Activated naive CD4-positive, alpha-beta T cell treated with anti-CD3 and anti-CD28 coated beads, Interleukin-2, amount 50 U/mL, for 72 hours (primary cell): ENCODE data around the gene XXYLT1. TPM values are rescaled to one million over a fixed set of nuclear protein-coding genes. Genes with fewer than 3 reads are reported as not detected.
A peak's percentile ranks its signal among the peaks of the same experiment; 100 is the strongest.
"Not testable (repeated sequence)": the region's sequence is repeated elsewhere in the genome, so short reads cannot be mapped to it uniquely, and the experiment has no call there.

Experiments
- ATAC-seq, 2 donors: fragments of 150-1000 bp; cut with Tn5 transposase; 2 replicates each; pipeline ENCODE4 v1.10.0; 2021; ENCODE audit warnings: mild to moderate bottlenecking in 2 of 2, moderate library complexity in 2 of 2
- DNase-seq, 2 donors: peaks; one replicate each; pipeline ENCODE4 v3.0.0; 2021 to 2022; ENCODE audit warnings: low spot score in 2 of 2
- H3K27ac Mint-ChIP-seq, 2 donors: one replicate each; pipeline ENCODE4 v1.8.0; 2022; ENCODE audit warnings: mild to moderate bottlenecking in 2 of 2, mixed read lengths in 2 of 2
- H3K36me3 Mint-ChIP-seq, 2 donors: one replicate each; pipeline ENCODE4 v1.8.0; 2022; ENCODE audit warnings: mixed read lengths in 2 of 2
- H3K9me3 Mint-ChIP-seq, 2 donors: one replicate each; pipeline ENCODE4 v1.8.0; 2022; ENCODE audit warnings: mixed read lengths in 2 of 2
- total RNA-seq, 2 donors: library from RNA; stranded (reverse); gene quantifications; one replicate each; pipeline ENCODE4 v1.2.3, GENCODE V29; 2022

Gene XXYLT1
- total RNA-seq, 2 donors from 2014 or later, result 3.4 to 6.1 TPM

DNA sequence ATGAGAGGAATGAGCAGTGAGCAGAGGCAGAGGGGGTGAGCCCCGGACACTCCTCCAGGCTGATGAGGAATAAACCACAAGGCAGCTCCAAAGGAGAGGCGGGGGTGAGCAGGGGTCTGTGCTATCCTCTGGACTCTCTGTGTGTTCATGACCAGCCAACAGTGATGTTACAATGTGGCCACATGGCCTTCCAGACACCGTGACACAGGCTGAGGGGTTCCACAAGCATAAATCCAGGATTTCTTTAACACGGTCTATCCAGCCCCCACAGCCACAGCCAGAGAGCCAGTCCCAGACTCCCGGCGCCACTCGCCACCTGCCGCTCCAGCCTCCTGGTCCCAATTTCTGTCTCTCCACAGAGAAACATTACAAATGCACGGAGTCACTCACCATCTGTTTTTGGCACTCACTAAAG, 24.4 kb downstream of the XXYLT1 start:
- H3K27ac Mint-ChIP-seq, result peak overlapping the region in 1 of 2 donors; percentile 15
- ATAC-seq (no peak), DNase-seq (no peak)
- H3K9me3 Mint-ChIP-seq, result no peaks in the 10 kb centered on the region
- H3K36me3 Mint-ChIP-seq, result no peaks in the 10 kb centered on the region

DNA sequence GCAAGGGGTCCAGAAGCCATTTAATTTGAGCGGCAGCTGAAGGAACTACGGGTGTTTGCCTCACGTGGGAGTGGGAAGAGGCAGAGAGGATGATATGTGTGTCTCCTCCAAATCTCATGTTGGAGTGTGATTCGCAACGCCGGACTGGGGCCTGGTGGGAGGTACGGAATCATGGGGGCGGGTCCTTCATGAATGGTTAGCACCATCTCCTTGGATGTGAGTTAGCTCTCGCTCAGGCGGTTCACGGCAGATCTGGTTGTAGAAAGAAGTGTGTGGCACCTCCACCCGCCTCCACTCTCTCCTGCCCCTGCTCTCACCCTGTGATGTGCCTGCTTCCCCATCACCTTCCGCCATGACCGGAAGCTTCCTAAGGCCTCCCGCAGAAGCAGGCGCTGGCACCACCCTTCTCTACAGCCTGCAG, 25.4 kb downstream of the XXYLT1 start:
- Mint-ChIP-seq H3K27ac (peak overlapping the region in 1 of 2 donors; percentile 15), H3K36me3 (no peaks in the 10 kb centered on the region), H3K9me3 (no peaks in the 10 kb centered on the region)
- no peak for DNase-seq
- ATAC-seq, result no peak

DNA sequence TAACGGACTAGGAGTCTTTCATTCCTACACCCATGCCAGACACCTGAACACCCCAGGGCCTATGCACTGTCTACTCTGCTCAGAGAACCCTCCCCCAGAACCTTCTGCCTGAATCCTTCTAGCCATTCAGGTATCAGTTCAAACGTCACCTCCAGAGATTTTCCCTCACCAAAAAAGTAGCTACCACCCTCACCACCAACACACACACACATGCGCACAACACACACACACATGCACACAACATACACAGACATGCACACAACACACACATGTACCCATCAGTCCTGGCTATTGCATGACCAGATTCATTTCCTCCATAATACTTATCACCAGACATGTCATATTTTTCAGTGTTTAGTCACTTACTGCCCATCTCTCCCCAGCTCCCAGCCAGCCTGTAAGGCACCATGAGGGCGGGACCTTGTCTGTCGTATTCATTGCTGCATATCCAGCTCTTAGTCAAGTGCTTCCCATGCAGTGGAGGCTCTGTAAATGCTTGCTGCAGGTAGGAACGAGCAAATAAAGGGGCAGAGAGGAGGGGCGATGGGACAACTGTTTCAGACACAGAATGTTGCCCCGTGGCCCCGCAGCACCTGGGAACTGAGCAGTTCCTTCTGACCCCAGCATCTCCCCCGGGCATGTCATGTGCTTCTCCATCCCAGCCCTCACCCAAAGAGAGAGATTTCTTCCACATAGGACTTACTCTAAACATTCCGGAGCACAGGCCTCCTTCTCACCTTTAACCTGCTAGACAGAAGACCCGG, 29.2 kb downstream of the XXYLT1 start:
- no peak for DNase-seq
- H3K9me3 Mint-ChIP-seq, result no peaks in the 10 kb centered on the region

DNA sequence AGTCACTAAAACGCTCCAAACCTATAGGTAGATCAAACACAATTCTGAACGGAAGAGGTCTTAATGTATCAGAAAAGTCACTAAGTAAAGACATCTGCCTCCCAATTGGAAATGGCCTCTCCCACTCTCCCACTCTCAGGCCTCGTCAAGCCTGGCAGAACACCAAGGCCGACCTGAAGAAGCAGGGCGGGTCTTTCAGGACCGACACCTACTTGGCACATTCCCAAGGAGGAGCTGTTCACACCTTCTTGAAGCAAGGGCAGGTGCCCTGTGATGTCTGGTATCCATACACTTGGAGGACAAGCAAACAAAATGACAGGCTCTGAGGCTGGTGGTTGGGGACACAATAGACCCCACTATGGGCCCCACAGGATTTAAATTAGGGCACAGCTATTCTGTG, 30.0 kb downstream of the XXYLT1 start:
- H3K9me3 Mint-ChIP-seq, result no peaks in the 10 kb centered on the region
- DNase-seq (no peak), ATAC-seq (no peak)
- H3K27ac Mint-ChIP-seq, result no peak overlapping the region
- peaks cover 12 to 22% of the 10 kb centered on the region in 2 donors for H3K36me3 Mint-ChIP-seq

More for the DNA sequence above, 29.2 kb downstream of the XXYLT1 start:
- no peak for ATAC-seq
- Mint-ChIP-seq H3K27ac (no peak overlapping the region), H3K36me3 (peaks cover 12 to 19% of the 10 kb centered on the region in 2 donors)

DNA sequence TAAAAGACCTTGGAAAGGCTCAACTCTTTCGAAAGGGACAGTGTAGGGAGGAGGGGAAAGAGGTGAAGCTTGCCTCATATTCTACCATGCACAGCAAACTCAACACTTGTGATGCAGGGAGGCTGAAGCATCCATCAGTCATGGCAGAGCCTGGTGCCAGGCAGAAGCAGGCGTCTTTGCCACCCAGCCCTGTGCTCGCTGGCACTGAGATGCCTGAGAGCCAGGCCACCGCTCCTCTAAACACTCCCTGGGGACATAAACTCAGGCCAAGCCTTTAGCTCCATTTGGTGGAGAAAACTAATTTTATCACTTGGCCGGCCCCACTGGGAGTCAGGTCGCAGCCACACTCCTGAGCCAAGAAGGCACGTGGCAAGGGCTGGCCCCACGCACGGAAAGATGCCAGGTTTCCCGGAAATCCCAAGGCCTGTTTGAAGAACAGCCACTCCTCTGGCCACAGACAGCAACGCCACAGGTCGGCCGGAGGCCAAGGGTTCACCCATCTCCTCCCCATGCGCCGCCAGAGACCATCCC, 30.7 kb downstream of the XXYLT1 start:
- no peak overlapping the region for H3K27ac Mint-ChIP-seq
- peaks cover 12 to 22% of the 10 kb centered on the region in 2 donors for H3K36me3 Mint-ChIP-seq
- no peak for ATAC-seq
- DNase-seq, result no peak
- no peaks in the 10 kb centered on the region for H3K9me3 Mint-ChIP-seq

DNA sequence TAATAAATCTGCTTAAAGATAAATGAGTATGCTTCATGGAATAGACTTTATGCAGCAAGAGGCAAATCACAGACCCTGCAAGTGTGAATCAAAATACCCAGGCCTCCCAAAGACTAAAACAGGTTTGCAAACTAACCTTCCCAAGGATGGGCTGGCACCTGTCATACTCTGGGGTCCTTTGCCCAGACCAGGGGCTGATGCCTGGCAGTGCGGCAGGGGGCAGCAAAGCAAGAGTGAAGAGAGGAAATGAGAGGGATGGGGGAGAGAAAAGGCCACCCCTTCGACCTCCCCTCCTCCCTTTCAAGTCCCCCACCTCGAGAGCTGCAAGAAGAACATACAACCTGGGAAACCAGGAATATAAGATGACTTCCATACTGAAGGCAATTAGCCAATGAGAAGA, 31.8 kb downstream of the XXYLT1 start:
- Mint-ChIP-seq H3K36me3 (peaks cover 12 to 28% of the 10 kb centered on the region in 2 donors), H3K9me3 (peaks cover 0 to 7% of the 10 kb centered on the region in 2 donors), H3K27ac (no peak overlapping the region)
- DNase-seq, result no peak
- no peak for ATAC-seq

DNA sequence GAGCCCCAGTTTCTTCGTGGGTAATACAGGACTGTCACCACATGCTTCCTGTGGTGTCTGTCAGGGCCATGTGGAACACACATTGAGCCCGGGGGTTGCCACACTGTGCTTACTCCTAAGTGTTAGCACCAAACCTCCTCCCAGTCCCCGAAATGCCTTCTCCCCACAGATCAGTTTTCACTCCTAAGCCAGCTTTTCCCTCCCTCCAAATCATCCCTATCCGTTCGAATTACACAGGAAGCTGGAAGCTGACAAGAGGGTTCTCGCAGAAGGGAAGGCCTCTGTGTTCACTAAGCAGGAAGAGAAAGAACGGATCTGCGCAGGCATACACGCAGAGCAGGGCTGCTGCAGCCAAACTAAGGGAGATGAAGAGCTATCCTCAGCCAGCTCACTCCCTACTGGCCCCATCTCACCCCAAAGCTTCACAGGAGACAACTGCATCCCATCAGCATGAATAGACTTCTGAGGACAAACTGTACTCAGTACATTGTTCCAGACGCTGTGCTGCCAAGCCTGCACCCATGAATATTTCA, 32.3 kb downstream of the XXYLT1 start:
- ATAC-seq (no peak), DNase-seq (no peak)
- Mint-ChIP-seq H3K9me3 (peaks cover 0 to 7% of the 10 kb centered on the region in 2 donors), H3K36me3 (peaks cover 12 to 28% of the 10 kb centered on the region in 2 donors), H3K27ac (no peak overlapping the region)

DNA sequence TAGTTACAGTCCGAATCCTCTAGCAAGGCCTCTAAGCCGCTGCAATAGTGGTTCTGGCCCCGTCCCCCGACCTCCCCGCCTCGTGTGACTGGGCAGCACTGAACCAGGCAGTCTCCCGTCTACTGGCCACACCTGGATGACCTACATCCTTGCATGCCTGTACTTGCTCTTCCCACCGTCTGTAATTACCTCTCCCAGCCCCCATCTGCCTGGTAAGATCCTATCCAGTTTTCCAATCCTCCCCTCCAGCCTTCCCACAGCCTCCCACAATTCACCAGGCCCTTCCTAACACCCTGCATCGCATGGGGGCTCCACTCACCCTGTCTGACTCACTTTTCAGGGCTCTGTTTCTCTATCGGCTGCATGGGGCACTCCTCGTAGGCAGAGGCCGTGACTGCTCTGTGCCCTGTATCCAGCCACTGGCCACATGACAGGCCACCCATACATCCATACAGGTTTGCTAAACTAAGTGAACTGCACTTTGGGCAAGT, 32.8 kb downstream of the XXYLT1 start:
- H3K9me3 Mint-ChIP-seq, result peaks cover 0 to 7% of the 10 kb centered on the region in 2 donors
- peaks cover 12 to 28% of the 10 kb centered on the region in 2 donors for H3K36me3 Mint-ChIP-seq

DNA sequence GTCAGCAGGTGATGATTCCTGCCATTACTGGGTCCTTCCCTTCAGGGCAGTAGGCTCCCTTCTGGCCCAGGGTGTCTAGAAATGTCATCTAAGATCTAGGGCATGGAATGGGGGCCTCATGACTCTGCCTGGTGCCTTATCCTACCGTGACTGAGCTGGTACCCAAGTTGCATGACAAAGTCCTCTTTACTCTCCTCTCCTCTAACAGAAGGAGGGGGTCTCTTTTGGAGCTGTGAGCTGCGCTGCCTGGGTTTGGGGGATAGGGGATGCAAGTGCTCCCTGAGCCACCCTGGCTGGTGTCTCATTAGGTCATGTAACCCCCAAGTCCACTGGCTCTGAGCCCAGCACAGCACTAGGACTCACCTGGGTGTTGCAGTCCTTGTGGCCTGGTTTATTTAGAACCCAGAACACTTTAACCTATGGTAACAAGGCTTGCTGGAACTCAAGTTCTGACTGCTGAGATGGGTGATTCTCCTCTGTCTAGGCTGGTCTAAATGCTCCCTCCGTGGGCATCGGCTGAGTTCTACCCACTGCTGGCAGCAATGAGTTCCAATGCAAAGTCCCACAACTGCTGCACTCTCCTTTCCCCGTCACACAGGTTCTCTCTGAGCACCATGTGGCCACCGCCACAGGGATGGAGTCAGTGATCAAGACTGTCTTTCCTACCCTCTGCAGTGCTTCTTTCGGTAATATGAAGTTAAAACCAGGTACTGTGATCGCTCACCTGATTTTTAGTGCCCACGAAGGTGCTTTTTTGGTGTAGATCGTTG, 34.0 kb downstream of the XXYLT1 start:
- Mint-ChIP-seq H3K9me3 (peaks cover 1 to 12% of the 10 kb centered on the region in 2 donors), H3K27ac (peak overlapping the region in 1 of 2 donors; percentile 55), H3K36me3 (peaks cover 12 to 28% of the 10 kb centered on the region in 2 donors)
- ATAC-seq, result no peak
- no peak for DNase-seq

More for the DNA sequence above, 32.8 kb downstream of the XXYLT1 start:
- H3K27ac Mint-ChIP-seq, result no peak overlapping the region
- ATAC-seq, result no peak
- no peak for DNase-seq

DNA sequence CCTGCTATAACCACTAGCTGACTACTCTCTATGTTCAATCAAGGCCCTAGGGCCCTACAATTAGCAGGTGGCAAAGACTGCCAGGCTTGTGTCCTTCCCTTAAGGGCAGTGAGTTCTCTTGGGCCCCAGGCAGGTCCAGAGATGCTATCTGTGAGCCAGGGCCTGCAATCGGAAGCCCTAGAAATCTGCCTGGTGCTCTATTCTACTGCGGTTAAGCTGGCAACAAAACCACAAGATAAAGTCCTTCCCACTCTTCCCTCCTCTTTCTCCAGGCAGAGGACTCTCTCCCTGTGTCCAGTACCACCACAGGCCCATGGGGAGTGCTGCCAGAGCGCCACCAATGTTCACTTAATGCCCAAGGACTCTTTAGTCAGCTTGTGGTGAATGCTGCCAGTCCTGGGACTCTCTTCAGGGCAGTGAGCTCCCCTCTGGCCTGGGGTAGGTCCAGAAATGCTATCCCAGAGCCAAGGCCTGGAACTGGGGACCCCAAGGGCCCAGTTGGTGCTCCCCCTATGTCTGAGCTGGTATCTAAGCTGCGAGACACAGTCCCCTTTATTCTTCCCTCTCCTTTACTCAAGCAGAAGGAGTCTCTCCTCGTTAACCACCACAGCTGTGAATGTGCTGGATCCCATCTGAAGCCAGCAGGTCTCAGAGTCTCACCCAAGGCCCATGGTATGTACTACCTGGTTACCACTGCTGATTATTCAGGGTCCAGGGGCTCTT, 34.7 kb downstream of the XXYLT1 start:
- peaks cover 12 to 28% of the 10 kb centered on the region in 2 donors for H3K36me3 Mint-ChIP-seq
- peak overlapping the region in 1 of 2 donors; percentile 55 for H3K27ac Mint-ChIP-seq
- peaks cover 4 to 12% of the 10 kb centered on the region in 2 donors for H3K9me3 Mint-ChIP-seq
- no peak for ATAC-seq
- DNase-seq, result peak in 1 of 2 donors; percentile 39

DNA sequence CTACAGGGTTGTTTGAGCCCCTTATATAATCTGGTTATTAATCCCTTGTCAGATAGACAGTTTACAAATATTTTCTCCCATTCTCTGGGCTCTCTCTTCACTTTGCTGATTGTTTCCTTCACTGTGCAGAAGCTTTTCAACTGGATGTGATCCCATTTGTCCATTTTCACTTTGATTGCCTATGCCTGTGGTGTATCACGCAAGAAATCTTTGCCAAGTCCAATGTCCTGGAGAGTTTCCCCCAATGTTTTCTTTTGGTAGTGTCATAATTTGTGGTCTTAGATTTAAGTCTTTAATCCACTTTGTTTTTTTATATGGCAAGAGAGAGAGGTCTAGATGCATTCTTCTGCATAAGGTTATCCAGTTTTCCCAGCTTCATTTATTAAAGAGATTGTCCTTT, 40.7 kb downstream of the XXYLT1 start:
- Mint-ChIP-seq H3K27ac (no peak overlapping the region), H3K36me3 (peaks cover 12 to 16% of the 10 kb centered on the region in 2 donors), H3K9me3 (peaks cover 7 to 12% of the 10 kb centered on the region in 2 donors)
- DNase-seq, result no peak
- no peak for ATAC-seq

DNA sequence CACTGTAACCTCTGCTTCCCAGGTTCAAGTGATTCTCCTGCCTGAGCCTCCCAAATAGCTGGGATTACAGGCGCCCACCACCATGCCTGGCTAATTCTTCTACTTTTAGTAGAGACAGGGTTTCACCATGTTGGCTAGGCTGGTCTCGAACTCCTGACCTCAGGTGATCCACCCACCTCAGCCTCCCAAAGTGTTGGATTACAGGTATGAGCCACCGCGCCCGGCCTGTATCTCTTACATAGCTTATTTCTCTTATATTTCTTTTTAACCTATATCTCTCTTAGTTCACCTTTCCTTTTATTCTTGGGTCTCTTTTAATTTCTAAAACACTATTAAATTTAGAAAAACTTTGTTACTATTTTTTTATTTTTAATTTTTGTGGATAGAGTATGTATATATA, 42.1 kb downstream of the XXYLT1 start:
- peaks cover 10 to 12% of the 10 kb centered on the region in 2 donors for H3K36me3 Mint-ChIP-seq
- not testable (repeated sequence) for ATAC-seq, DNase-seq, H3K9me3 Mint-ChIP-seq, H3K27ac Mint-ChIP-seq

DNA sequence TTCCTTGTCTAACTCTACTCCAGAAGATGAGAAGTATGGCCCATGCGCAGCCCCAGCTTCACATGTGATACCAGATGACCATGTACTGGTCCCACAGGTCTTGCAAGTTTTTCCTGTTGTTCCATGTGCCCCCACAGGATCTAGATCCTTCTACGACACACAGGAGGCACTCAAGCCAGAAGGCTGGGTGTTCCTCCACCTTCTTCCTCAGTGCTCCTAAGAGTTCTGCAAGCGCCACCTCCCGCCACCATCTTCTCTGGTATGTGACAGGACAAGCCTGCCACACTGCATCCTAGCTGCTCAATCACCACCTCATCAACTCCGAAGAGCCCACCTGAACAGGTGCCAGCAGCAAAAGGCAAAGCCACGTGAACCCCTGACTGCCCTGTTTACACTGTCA, 43.1 kb downstream of the XXYLT1 start:
- H3K36me3 Mint-ChIP-seq, result peaks cover 10 to 12% of the 10 kb centered on the region in 2 donors
- DNase-seq, result no peak
- ATAC-seq, result no peak
- H3K9me3 Mint-ChIP-seq, result peaks cover 5 to 7% of the 10 kb centered on the region in 2 donors
- H3K27ac Mint-ChIP-seq, result no peak overlapping the region

DNA sequence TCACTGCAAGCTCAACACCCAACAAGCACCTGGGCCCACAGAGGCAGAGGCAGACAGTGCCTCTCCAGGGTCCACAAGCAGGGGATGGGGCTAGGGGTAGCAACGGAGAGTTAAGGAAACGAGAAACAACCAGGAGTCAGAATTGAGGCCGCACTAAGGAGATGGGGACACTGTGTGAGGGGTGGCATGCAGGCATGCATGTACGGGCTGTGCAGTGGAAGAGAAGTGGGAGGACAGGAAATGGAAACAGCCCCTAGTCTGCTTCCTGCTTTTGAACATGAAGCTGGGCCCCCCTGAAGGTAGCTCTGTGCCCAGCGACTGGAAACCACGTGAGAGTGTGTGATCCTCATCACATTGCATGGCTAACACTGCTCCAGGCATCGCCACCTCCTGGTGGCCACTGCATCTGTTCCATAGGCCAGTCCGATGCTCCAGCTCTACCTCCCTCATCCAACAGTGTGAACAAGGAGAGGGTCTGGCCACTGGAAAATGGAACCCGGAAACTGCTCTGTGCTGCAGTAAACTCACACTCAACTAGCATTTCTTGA, 44.0 kb downstream of the XXYLT1 start:
- peaks cover 0 to 6% of the 10 kb centered on the region in 2 donors for H3K9me3 Mint-ChIP-seq
- H3K27ac Mint-ChIP-seq, result peak overlapping the region in 1 of 2 donors; percentile 67
- ATAC-seq, result peak; percentile 31 to 40
- DNase-seq, result no peak
- H3K36me3 Mint-ChIP-seq, result peaks cover 10 to 12% of the 10 kb centered on the region in 2 donors

DNA sequence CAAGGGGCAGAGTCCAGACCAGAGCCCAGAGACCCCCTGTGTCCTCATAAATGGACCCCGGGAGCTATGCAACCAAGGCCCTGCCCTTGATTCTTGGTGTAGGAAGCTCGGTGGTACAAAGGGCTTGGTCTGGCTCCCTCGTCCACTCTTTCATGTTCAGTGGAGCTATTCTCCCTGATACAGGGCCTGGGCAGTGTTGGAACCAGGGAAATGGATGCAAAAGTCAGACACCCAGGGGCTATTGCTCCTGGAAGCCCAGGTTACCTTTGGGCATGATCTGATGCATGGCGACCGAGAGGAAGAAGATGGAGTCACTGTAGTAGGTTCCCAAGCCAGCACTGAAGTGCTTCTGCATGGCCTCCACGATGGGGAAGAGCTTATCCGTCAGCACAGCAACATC, 44.5 kb downstream of the XXYLT1 start:
- H3K36me3 Mint-ChIP-seq, result peaks cover 10 to 12% of the 10 kb centered on the region in 2 donors
- no peak for ATAC-seq
- H3K27ac Mint-ChIP-seq, result no peak overlapping the region
- peak in 1 of 2 donors; percentile 20 for DNase-seq
- H3K9me3 Mint-ChIP-seq, result peaks cover 0 to 3% of the 10 kb centered on the region in 2 donors
